D341Med (cell line): ENCODE measurements around the gene C22orf15.
"Not testable (repeated sequence)": the region's sequence is repeated elsewhere in the genome, so short reads cannot be mapped to it uniquely, and the experiment has no call there.

Source experiments
- DNase-seq: peaks from one replicate; pipeline ENCODE4 v3.0.0; 2012; ENCODE audit warnings: low spot score

The C22orf15 gene

GRCh38 chr22:23762842-23763578 is at the start of gene C22orf15:
Gene C22orf15 (plus strand): TSS chr22:23762990. CDS start chr22:23763307, 317 bp downstream.
- DNase-seq = no peak

- no peak for DNase-seq
Measured at GRCh38 chr22:23713696-23714595, 48.8 kb upstream of the C22orf15 start.

- no peak for DNase-seq
Measured at GRCh38 chr22:23714596-23715578, 47.9 kb upstream of the C22orf15 start.

GRCh38 chr22:23715806-23716375 is 46.9 kb upstream of the C22orf15 start:
- DNase-seq = no peak

- peak; percentile 96 for DNase-seq
Measured at GRCh38 chr22:23716811-23717801, 45.7 kb upstream of the C22orf15 start.

- DNase-seq = no peak
Measured at GRCh38 chr22:23718371-23719165, 44.2 kb upstream of the C22orf15 start.

GRCh38 chr22:23720855-23721254 is 41.9 kb upstream of the C22orf15 start:
- DNase-seq = no peak

GRCh38 chr22:23722160-23722559 is 40.6 kb upstream of the C22orf15 start:
- DNase-seq = no peak

GRCh38 chr22:23722724-23723123 is 40.1 kb upstream of the C22orf15 start:
- DNase-seq = no peak

GRCh38 chr22:23728108-23728507 is 34.7 kb upstream of the C22orf15 start:
- not testable (repeated sequence) for DNase-seq

- no peak for DNase-seq
Measured at GRCh38 chr22:23737696-23738095, 25.1 kb upstream of the C22orf15 start.

GRCh38 chr22:23742505-23743264 is 20.1 kb upstream of the C22orf15 start:
- DNase-seq = peak; percentile 6

GRCh38 chr22:23743303-23743705 is 19.5 kb upstream of the C22orf15 start:
- DNase-seq = peak; percentile 3

GRCh38 chr22:23744001-23744400 is 18.8 kb upstream of the C22orf15 start:
- no peak for DNase-seq

GRCh38 chr22:23744485-23744884 is 18.3 kb upstream of the C22orf15 start:
- DNase-seq = peak; percentile 14

- peak; percentile 8 for DNase-seq
Measured at GRCh38 chr22:23745791-23746190, 17.0 kb upstream of the C22orf15 start.

GRCh38 chr22:23749841-23750301 is 12.9 kb upstream of the C22orf15 start:
- DNase-seq = no peak

GRCh38 chr22:23750367-23750713 is 12.4 kb upstream of the C22orf15 start:
- DNase-seq = no peak
